Activated CD4-positive, alpha-beta T cell treated with anti-CD3 and anti-CD28 coated beads for 1 hour (primary cell): ENCODE measurements around the gene SLCO2A1.
A peak's percentile ranks its signal among the peaks of the same experiment; 100 is the strongest.

Source experiments
- DNase-seq: peaks from one replicate; pipeline ENCODE4 v3.0.0-alpha.2; 2020

Gene SLCO2A1

DNA sequence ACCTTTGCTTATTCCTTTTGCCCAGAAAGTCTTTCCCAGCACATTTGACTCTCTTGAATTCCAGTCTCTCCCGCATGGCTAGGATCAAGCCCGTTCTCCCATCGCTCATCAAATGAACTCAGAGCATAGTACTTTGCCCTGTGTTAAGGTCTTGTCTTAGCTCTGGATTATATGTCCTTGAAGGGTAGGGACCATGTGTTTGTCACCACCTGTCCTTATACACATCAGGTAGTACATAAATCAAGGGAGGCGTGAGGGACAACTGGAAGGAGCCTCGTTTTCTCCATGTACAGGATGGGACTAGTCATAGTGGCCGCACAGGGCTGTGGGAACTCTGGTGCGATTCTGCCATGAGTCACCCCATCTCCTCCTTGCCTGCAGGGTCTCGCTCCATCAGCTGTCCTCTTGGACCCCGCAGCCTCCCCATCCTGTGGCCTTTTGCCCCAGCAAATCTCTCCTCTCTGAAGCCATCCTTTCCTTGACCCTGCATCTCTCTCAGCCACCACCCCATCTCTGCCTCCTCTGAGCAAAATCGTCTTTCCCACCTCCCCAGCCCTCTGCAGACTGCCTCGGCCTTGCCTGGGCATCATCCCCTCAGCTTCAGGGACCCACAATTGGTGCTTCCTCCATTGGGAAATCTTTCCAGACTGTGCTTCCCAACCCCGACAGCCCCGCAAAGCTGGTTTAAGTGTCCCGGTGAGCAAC, 100.7 kb downstream of the SLCO2A1 start:
- DNase-seq: no peak

GRCh38 chr3:133928136-133928893, 101.4 kb downstream of the SLCO2A1 start:
- no peak for DNase-seq

- DNase-seq: peak; percentile 71
Observed at GRCh38 chr3:133927540-133928066, 102.1 kb downstream of the SLCO2A1 start.

DNA sequence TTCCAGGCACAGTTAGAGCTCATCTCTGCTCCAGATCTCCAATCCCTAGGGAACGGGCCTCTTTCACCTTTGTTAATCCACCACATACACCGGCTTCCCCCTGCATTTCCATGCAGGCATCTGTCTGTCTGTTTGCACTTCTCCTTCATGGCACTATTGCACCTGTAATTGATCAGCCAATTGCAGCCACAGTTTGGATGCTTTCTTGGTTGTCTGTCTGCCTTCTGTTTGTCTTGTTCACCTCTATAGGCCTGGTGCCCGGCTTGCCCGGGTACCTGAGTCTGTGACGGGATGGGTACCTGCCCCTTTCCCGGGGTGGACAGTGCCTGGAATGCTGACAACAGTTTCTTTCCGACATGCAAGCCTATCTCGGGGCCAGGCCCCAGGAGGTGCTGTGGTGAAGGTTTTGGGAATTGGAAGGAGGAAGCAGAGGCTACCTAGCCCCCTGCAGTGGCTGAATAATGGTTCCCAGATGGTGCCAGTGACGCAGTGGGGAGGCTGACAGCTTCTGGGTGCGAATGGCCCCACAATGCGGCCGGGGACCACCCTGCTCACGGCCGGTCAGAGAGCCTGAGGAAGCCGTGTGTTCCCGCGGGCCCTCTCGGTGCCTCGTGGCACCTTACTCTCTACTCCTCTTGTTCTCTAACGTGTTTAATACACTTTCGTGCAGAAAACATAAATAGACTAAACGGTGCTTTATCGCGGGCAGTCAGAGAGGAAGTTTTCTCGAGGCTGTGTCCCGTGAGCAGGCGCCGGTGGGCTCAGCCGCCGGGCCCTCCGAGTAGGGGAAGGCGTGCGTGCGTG, 102.8 kb downstream of the SLCO2A1 start:
- no peak for DNase-seq

GRCh38 chr3:133925960-133926735, 103.6 kb downstream of the SLCO2A1 start:
- no peak for DNase-seq

DNA sequence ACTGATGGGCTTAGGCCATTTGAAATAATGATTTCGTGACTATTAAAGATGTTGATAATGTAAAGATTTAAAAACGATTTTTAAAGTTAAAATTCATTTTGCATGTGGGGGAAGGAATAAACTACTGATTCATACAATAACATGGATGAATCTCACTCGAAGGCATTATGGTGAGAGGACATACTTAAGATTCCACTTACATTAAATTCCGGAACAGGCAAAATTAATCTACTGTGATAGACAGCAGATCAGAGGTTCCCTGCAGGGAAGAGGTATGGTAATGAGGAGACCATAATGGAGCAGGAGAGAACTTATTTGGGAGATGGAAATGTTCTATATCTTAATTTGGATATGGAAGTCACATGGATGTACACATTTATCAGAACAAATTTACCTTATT, 105.7 kb downstream of the SLCO2A1 start:
- DNase-seq: no peak

DNA sequence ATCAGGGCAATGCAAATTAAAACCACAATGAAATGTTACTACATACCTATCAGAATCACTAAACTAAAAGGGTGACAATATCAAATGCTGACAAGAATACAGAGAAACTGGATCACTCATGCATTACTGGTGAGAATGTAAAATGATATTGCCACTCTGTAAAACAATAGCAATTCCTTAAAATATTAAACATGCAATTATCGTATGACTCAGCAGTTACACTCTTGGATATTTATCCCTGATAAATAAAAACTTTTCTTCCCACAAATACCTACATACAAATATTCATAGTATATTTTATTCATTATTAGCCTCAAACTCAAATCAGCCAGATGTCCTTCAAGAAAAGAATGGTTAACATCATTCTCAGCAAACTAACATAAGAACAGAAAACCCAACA, 108.1 kb downstream of the SLCO2A1 start:
- DNase-seq: no peak

- DNase-seq: no peak
Observed at GRCh38 chr3:133917144-133917543, 112.6 kb downstream of the SLCO2A1 start.

- DNase-seq: no peak
Observed at GRCh38 chr3:133915685-133916658, 113.8 kb downstream of the SLCO2A1 start.

GRCh38 chr3:133914839-133915600, 114.7 kb downstream of the SLCO2A1 start:
- DNase-seq: no peak

DNA sequence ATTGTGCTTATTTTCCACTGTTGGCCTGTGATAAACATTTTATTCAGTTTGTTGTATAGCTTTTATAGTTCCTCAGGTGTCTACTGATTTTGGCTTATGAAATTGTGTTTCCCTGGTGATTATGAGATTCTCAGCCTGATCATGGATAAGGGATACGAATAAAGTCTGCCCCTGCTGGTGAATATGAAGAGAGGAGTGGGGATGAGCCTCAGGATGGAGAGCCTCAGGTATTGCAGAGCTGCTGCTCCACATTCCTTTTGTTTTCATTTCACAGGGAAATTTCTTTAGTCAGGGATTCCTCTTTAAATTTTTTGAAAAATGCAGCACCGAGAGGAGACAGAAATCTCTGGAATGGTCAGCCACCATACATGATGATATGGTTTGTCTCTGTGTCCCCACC, 119.3 kb downstream of the SLCO2A1 start:
- DNase-seq: no peak

DNA sequence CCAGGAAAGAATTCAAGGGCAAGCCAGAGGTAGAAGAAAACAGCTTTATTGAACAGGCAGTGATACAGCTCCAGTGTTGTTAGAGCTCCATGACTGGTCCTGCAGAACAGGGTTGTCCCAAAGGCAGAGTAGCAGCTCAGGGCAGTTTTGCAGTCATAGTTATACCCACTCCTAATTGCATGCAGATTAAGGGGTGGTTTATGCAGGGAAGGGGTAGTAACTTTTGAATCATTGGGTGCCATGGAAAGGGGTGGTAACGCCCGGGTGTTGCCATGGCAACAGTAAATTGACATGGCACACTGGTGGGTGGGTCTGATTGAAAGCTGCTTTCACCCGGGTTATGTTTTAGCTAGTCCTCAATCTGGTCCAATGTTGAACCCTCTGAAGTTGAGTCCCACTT, 124.3 kb downstream of the SLCO2A1 start:
- no peak for DNase-seq

DNA sequence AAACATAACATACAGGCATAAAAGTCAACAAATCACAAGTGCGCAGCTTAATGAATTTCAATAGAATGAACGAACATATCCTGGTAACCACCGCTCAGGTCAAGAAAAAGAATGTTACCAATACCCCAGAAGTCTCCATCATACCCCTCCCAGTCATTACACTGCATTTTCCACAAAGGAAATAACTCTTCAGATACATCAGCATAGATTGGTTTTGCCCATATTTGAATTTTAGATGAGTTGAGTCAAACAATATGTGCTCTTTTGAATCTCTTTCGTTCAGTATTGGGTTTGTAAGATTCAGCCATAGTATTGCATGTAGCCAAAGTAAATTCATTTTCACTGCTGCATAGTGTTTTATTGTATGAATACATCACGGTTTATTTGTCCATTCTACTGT, 127.9 kb downstream of the SLCO2A1 start:
- DNase-seq: no peak

DNA sequence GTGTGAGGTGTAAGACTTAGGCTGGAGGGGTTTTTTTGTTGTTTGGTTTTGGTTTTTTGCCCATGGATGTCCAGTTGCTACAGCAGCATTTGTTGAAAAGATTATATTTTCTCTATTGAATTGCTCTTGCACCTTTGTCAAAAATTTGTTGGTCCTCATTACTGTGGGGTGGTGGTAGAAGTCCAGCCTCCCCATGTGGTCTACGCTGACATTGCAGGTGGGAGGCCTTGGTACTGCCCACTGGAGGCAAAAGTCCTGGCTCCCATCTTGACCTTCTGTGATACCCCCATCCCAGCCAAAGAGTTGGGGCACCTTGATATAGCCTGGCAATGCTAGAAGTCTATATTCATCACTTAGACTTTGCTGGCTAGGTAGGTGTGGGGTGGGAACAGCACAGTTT, 128.6 kb downstream of the SLCO2A1 start:
- no peak for DNase-seq

DNA sequence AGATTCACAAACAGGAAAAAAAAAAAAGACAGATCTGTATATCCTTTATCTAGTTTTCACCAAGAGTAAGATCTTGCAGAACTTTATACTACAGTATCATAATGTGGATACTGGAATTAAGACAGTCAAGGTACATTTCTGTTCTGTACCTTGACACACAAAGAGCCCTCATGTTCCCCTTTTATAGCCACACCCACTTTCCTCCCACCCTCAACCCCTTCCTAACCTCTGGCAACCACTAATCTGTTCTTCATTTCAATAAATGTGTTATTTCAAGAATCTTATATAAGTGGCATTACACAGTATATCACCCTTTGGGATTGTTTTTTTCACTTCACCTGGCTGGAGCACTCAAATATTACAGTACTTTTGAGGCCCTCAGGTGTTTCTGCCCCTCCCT, 130.4 kb downstream of the SLCO2A1 start:
- no peak for DNase-seq

GRCh38 chr3:133897547-133897946, 132.2 kb downstream of the SLCO2A1 start:
- DNase-seq: no peak

- DNase-seq: no peak
Observed at GRCh38 chr3:133896002-133896761, 133.5 kb downstream of the SLCO2A1 start.

- DNase-seq: no peak
Observed at GRCh38 chr3:133895208-133896001, 134.3 kb downstream of the SLCO2A1 start, which contains the start of gene RAB6B. RAB6B (minus strand) TSS chr3:133895882; CDS start chr3:133895466, 416 bp downstream.
